ENCODE results near the gene AP1G1. TPM values are rescaled to one million over a fixed set of nuclear protein-coding genes. Genes with fewer than 3 reads are reported as not detected.

AP1G1 gene
- 61.7 to 82.5 TPM (median 62.5 TPM) in 3 replicates for polyA plus RNA-seq
- 27.8 TPM for polyA plus RNA-seq (2011; ENCODE audit: low read depth)
- polyA plus RNA-seq (2011; cell fraction: cytosol; rRNA removed), result 26.1 and 45.3 TPM in 2 replicates
- polyA plus RNA-seq (2011; cell fraction: nucleus; rRNA removed), result 95.0 and 106 TPM in 2 replicates
- 35.0 and 44.1 TPM in 2 replicates for polyA plus RNA-seq (2012; ENCODE audit: low replicate concordance)
- 84.0 to 128 TPM (median 126 TPM) in 3 replicates for polyA minus RNA-seq
- 56.6 TPM for polyA minus RNA-seq (2011; cell fraction: cytosol; rRNA and poly(A)+ RNA removed)
- polyA minus RNA-seq (2011; cell fraction: nucleus; rRNA and poly(A)+ RNA removed), result 101 and 202 TPM in 2 replicates

DNA sequence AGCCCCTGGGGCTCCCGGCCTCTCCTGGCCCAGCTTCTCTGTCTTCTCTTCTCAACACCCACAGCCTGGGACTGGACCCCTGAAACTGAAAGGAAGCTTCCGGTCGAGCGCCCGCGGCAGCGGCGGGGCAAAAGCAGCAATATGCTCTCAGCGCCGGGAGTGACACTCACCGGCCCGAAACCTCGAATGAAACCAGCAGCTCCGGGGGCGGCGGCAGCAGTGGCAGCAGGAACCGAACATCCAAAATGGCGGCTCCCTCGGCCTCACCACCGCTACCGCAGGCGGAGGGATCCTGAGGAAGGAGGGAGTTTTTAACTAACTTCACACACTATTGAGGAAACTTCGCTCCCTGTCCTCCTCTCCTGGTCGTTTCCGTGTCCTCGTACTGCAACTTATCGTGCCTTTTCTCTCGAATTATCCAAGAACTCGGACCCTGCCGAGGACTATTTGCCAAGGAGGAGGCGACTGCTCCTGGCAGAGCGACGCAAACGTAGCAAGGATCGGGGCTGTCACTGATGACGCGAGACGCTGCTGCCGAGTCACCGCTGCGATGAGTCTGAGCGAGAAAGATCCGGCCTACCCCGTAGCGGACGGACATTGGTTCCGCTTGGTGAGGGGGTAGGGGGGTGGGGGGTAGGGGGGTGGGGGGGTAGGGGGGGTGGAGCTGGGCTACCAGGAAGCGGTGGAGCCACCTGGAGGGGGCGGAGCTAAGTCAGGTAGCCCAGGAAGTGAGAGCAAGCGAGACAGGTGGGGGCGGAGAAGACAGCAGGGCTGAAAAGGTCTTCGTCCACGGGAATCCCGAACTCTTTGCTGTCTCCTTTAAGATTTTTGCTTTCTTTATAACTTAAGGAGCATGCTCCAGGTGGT lies at the start of gene AP1G1:
Gene AP1G1 (minus strand): TSS at position 242 of the 867 bp plus-strand sequence. CDS start 19,355 bp downstream, outside the sequence.
- no peaks in the 10 kb centered on the region for H3K9me3 ChIP-seq (ENCODE audit: control insufficient read depth, low read depth, low read length)
- DNase-seq (ENCODE audit: low read depth, low spot score) (peak; percentile 80), FAIRE-seq (peak; percentile 20)
- no peaks in the 10 kb centered on the region for H3K36me3 ChIP-seq (ENCODE audit: control insufficient read depth in 2 of 2, extremely low read depth in 1 of 2, insufficient read depth in 2 of 2, low read length in 2 of 2)
- H3K27me3 ChIP-seq (ENCODE audit: control insufficient read depth, extremely low read depth, insufficient read depth, low read length), result no peaks in the 10 kb centered on the region
- TF ChIP-seq EZH2 (IDR thresholded peaks at IDR 0.05; ENCODE audit: low read length), result no peak
- TF ChIP-seq, protein P1, sequence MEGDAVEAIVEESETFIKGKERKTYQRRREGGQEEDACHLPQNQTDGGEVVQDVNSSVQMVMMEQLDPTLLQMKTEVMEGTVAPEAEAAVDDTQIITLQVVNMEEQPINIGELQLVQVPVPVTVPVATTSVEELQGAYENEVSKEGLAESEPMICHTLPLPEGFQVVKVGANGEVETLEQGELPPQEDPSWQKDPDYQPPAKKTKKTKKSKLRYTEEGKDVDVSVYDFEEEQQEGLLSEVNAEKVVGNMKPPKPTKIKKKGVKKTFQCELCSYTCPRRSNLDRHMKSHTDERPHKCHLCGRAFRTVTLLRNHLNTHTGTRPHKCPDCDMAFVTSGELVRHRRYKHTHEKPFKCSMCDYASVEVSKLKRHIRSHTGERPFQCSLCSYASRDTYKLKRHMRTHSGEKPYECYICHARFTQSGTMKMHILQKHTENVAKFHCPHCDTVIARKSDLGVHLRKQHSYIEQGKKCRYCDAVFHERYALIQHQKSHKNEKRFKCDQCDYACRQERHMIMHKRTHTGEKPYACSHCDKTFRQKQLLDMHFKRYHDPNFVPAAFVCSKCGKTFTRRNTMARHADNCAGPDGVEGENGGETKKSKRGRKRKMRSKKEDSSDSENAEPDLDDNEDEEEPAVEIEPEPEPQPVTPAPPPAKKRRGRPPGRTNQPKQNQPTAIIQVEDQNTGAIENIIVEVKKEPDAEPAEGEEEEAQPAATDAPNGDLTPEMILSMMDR (optimal IDR thresholded peaks at IDR 0.05 in 1 of 3, IDR thresholded peaks at IDR 0.05 in 1 of 3, conservative IDR thresholded peaks at IDR 0.05 in 1 of 3; ENCODE audit: extremely low read depth in 1 of 3, insufficient read depth in 2 of 3, low read length in 3 of 3), result no peak
- peak within 1 kb of the TSS; percentile 84 to 100 (median 95) for H3K4me3 ChIP-seq (ENCODE audit: control insufficient read depth in 2 of 3, extremely low read depth in 1 of 3, insufficient read depth in 2 of 3, low read depth in 1 of 3, low read length in 3 of 3)
- H3K9ac ChIP-seq (ENCODE audit: control insufficient read depth, extremely low read depth, insufficient read depth, low read length), result peak within 1 kb of the TSS; percentile 100
- H3K79me2 ChIP-seq (ENCODE audit: control insufficient read depth, insufficient read depth, low read length), result peaks cover 47% of the 10 kb centered on the region
- H2AFZ ChIP-seq (ENCODE audit: control insufficient read depth, low read length), result peak within 1 kb of the TSS; percentile 100
- H3K9me1 ChIP-seq (ENCODE audit: control insufficient read depth, extremely low read depth, insufficient read depth, low read length), result no peaks in the 10 kb centered on the region
- dilution Hi-C loops (cut with MboI; ENCODE audit: extremely low pct_ligation_motif_present, low sequenced_read_pairs), result no loop called here
- peak within 1 kb of the TSS; percentile 100 for H3K27ac ChIP-seq (ENCODE audit: control insufficient read depth, insufficient read depth, low read length)
- peaks cover 4% of the 10 kb centered on the region for H3K4me1 ChIP-seq (ENCODE audit: control insufficient read depth, extremely low read depth, insufficient read depth, low read length)
- peak within 1 kb of the TSS; percentile 99 for H3K4me2 ChIP-seq (ENCODE audit: control insufficient read depth, extremely low read depth, insufficient read depth, low read depth, low read length)
- H4K20me1 ChIP-seq (ENCODE audit: control insufficient read depth, extremely low read depth, insufficient read depth, low read length), result no peaks in the 10 kb centered on the region

DNA sequence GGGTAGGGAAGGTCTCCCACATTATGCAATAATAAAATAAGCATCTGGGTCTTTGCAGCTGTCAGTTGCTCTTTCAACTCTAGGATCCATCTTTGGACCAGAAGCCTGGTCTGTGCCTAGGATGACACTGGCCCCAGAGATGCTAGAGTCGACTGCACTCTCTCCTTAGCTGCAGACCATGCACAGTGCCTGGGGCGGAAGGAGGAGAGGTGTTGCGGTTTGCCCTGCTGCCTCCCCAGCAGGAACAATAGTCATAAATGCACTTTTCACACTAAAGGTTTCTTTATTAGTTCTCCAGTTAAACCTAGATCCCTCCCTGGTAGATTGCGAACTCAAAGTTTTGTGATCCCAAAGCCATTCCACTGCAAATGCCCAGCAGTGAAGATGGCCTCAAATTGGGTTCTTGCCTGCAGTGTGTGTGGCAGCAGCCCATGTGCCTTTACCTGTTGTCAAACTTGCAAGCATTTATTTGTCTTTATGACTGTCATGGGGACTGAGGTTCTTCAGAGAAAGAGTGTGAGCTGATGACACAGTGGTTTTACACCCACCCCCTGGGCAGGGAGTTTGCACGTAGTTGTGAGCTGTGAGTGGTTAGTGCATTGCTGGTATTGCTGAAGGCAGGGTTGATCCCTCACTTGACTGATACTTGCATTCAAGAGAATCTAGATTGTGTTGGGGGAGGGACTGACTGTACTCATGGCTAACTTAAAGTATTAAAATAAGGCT lies 47.5 kb upstream of the AP1G1 start:
- Histone ChIP-seq H4K20me1 (ENCODE audit: control insufficient read depth, extremely low read depth, insufficient read depth, low read length) (peaks cover 3% of the 10 kb centered on the region), H3K4me3 (ENCODE audit: control insufficient read depth in 2 of 3, extremely low read depth in 1 of 3, insufficient read depth in 2 of 3, low read depth in 1 of 3, low read length in 3 of 3) (no peak overlapping the region), H3K9me3 (ENCODE audit: control insufficient read depth, low read depth, low read length) (no peaks in the 10 kb centered on the region), H3K36me3 (ENCODE audit: control insufficient read depth in 2 of 2, extremely low read depth in 1 of 2, insufficient read depth in 2 of 2, low read length in 2 of 2) (peaks cover 21 to 35% of the 10 kb centered on the region in 2 experiments), H3K27me3 (ENCODE audit: control insufficient read depth, extremely low read depth, insufficient read depth, low read length) (no peaks in the 10 kb centered on the region), H3K4me1 (ENCODE audit: control insufficient read depth, extremely low read depth, insufficient read depth, low read length) (no peaks in the 10 kb centered on the region), H3K4me2 (ENCODE audit: control insufficient read depth, extremely low read depth, insufficient read depth, low read depth, low read length) (no peak overlapping the region), H3K27ac (ENCODE audit: control insufficient read depth, insufficient read depth, low read length) (no peak overlapping the region), H2AFZ (ENCODE audit: control insufficient read depth, low read length) (no peak overlapping the region), H3K9ac (ENCODE audit: control insufficient read depth, extremely low read depth, insufficient read depth, low read length) (no peak overlapping the region), H3K9me1 (ENCODE audit: control insufficient read depth, extremely low read depth, insufficient read depth, low read length) (no peaks in the 10 kb centered on the region), H3K79me2 (ENCODE audit: control insufficient read depth, insufficient read depth, low read length) (peaks cover 20% of the 10 kb centered on the region)
- FAIRE-seq, result no peak
- dilution Hi-C loops (cut with MboI; ENCODE audit: extremely low pct_ligation_motif_present, low sequenced_read_pairs), result no loop called here
- DNase-seq (ENCODE audit: low read depth, low spot score), result no peak
- TF ChIP-seq EZH2 (IDR thresholded peaks at IDR 0.05; ENCODE audit: low read length), result no peak
- TF ChIP-seq, protein P1 (optimal IDR thresholded peaks at IDR 0.05 in 1 of 3, IDR thresholded peaks at IDR 0.05 in 1 of 3, conservative IDR thresholded peaks at IDR 0.05 in 1 of 3; ENCODE audit: extremely low read depth in 1 of 3, insufficient read depth in 2 of 3, low read length in 3 of 3), result no peak

All from keratinocyte (primary cell).